Neural cell (in vitro differentiated cells): ENCODE results near the gene TOR4A. TPM values are rescaled to one million over a fixed set of nuclear protein-coding genes. Genes with fewer than 3 reads are reported as not detected.

Source experiments
- H2AFZ ChIP-seq: fragments of 200-600, 300-800 bp; sonication (generic), shearing (Covaris generic); 2 replicates; pipeline ENCODE4 v1.6.0; 2014; ENCODE audit warnings: low read depth, mild to moderate bottlenecking, antibody characterized with exemption, low read length, moderate library complexity
- H3F3A ChIP-seq: fragments of 200-600 bp; shearing (Covaris generic); 2 replicates; pipeline ENCODE4 v1.6.1; 2016; ENCODE audit warnings: mild to moderate bottlenecking, moderate library complexity, mixed read lengths, antibody characterized with exemption, low read length; ENCODE audit not compliant: insufficient read depth, poor library complexity, severe bottlenecking
- H3K27ac ChIP-seq: fragments of 200-600, 300-800 bp; sonication (generic), shearing (Covaris generic); 2 replicates; pipeline ENCODE4 v1.5.1; 2014; ENCODE audit warnings: mild to moderate bottlenecking, low read length, moderate library complexity
- H3K27me3 ChIP-seq: fragments of 300-800, 200-600 bp; sonication (generic), shearing (Covaris generic); 2 replicates; pipeline ENCODE4 v1.6.0; 2014; ENCODE audit warnings: mild to moderate bottlenecking, low read depth, low read length, moderate library complexity; ENCODE audit not compliant: insufficient read depth
- H3K36me3 ChIP-seq: fragments of 300-800, 200-600 bp; sonication (generic), shearing (Covaris generic); 2 replicates; pipeline ENCODE4 v1.5.1; 2014; ENCODE audit warnings: mild to moderate bottlenecking, antibody characterized with exemption, low read length, moderate library complexity; ENCODE audit not compliant: insufficient read depth
- H3K4me2 ChIP-seq: fragments of 300-800, 200-600 bp; sonication (generic), shearing (Covaris generic); 2 replicates; pipeline ENCODE4 v1.6.0; 2014; ENCODE audit warnings: mild to moderate bottlenecking, low read length
- H3K4me3 ChIP-seq: fragments of 300-800, 200-600 bp; sonication (generic), shearing (Covaris generic); 2 replicates; pipeline ENCODE4 v1.5.1; 2014; ENCODE audit warnings: mild to moderate bottlenecking, low read length, moderate library complexity
- H3K79me2 ChIP-seq: fragments of 200-600 bp; shearing (Covaris generic); replicated peaks from 2 replicates; pipeline ENCODE4 v1.6.0; 2014; ENCODE audit warnings: mild to moderate bottlenecking, low read length, moderate library complexity; ENCODE audit not compliant: insufficient read depth
- H3K9ac ChIP-seq: fragments of 300-800, 200-600 bp; sonication (generic), shearing (Covaris generic); 2 replicates; pipeline ENCODE4 v1.6.1; 2016; ENCODE audit warnings: mild to moderate bottlenecking, low read length, mixed read lengths
- H3K9me2 ChIP-seq: fragments of 200-600 bp; shearing (Covaris generic); 2 replicates; pipeline ENCODE4 v1.6.1; 2016; ENCODE audit warnings: mild to moderate bottlenecking, low read length, mixed read lengths; ENCODE audit not compliant: insufficient read depth
- H3K9me3 ChIP-seq: fragments of 200-600, 300-800 bp; sonication (generic), shearing (Covaris generic); 2 replicates; pipeline ENCODE4 v1.6.1; 2016; ENCODE audit warnings: mild to moderate bottlenecking, mixed run types, low read length, moderate library complexity, mixed read lengths
- H4K20me1 ChIP-seq: fragments of 200-600 bp; shearing (Covaris generic); 2 replicates; pipeline ENCODE4 v1.6.1; 2016; ENCODE audit warnings: mild to moderate bottlenecking, mixed run types; ENCODE audit not compliant: insufficient read depth
- EP300 ChIP-seq: fragments of 450-650 bp; conservative IDR thresholded peaks from 2 replicates; pipeline ENCODE4 v1.6.1; 2014; ENCODE audit warnings: antibody characterized with exemption, mild to moderate bottlenecking, moderate library complexity; ENCODE audit not compliant: poor library complexity, severe bottlenecking
- EZH2 ChIP-seq: fragments of 200-600, 300-800 bp; shearing (Covaris generic), sonication (generic); IDR thresholded peaks from 2 replicates; pipeline ENCODE4 v1.6.1; 2014; ENCODE audit warnings: antibody characterized with exemption, low read length, borderline replicate concordance, mild to moderate bottlenecking; ENCODE audit not compliant: insufficient read depth, poor library complexity, severe bottlenecking
- MXI1 ChIP-seq: fragments of 450-650 bp; conservative IDR thresholded peaks from 2 replicates; pipeline ENCODE4 v1.6.1; 2014; ENCODE audit warnings: antibody characterized with exemption, mild to moderate bottlenecking; ENCODE audit not compliant: poor library complexity, severe bottlenecking
- POLR2AphosphoS5 ChIP-seq: IDR thresholded peaks from 2 replicates; pipeline ENCODE4 v1.6.1; 2012
- RAD21 ChIP-seq: fragments of 450-650 bp; conservative IDR thresholded peaks from 2 replicates; pipeline ENCODE4 v1.6.1; 2014; ENCODE audit warnings: antibody characterized with exemption, mild to moderate bottlenecking, moderate library complexity
- SMC3 ChIP-seq: fragments of 450-650 bp; conservative IDR thresholded peaks from 2 replicates; pipeline ENCODE4 v1.6.1; 2014; ENCODE audit warnings: antibody characterized with exemption, mild to moderate bottlenecking, moderate library complexity; ENCODE audit not compliant: poor library complexity
- TAF1 ChIP-seq: IDR thresholded peaks from 2 replicates; pipeline ENCODE4 v1.6.1; 2012; ENCODE audit warnings: low read depth
- polyA plus RNA-seq: library from polyadenylated mRNA; depleted of rRNA; stranded (reverse); fragments of >200 nt; gene quantifications from 2 replicates; pipeline ENCODE4 v1.2.3, GENCODE V29; 2014
- TF ChIP-seq, protein P1 (sequence below): fragments of 450-650 bp; IDR thresholded peaks from 2 replicates; pipeline ENCODE4 v1.5.1; 2014; ENCODE audit warnings: antibody characterized with exemption, mild to moderate bottlenecking, moderate library complexity; ENCODE audit not compliant: poor library complexity, severe bottlenecking
- TF ChIP-seq, protein P2 (sequence below): IDR thresholded peaks from 2 replicates; pipeline ENCODE4 v1.6.1; 2012; ENCODE audit warnings: borderline replicate concordance

Gene TOR4A
- polyA plus RNA-seq, 1 donor from 2014 or later: 0.50 TPM

DNA sequence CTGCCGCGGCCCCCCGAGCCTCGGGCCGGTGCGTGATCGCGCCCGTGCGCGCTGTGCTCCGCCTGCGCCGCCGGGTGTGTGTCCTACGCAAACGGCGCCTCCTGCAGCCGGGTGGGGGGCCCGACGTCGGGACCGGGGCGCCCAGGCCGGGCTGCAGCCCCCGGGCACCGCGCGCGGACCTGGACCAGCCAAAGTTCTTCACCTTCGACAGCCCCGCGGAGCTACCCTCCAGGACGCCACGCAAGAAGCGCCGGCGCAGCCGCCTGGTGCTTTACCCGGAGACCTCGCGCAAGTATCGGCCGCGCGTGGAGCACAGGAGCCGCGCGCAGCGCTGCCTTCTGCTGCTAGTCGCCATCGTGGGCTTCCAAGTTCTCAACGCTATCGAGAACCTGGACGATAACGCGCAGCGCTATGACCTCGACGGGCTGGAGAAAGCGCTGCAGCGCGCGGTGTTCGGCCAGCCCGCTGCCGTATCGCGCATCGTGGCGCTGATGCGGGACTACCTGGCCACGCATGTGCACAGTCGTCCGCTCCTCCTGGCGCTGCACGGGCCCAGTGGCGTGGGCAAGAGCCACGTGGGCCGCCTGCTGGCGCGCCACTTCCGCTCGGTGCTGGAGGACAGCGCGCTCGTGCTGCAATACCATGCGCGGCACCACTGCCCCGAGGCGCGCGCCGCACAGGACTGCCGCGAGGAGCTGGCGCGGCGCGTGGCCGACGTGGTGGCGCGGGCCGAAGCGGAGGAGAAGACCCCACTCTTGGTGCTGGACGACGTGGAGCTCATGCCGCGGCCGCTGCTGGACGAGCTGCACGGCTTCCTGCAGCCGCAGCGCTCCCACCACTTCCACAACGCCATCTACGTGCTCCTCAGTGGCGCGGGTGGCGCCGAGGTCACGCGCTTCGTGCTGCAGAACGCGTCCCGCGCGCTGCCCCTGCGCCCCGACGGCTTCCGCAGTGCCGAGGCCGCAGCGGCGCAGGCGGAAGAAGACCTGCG is 1.5 kb downstream of the TOR4A start:
- TF ChIP-seq EZH2: no peak
- TF ChIP-seq, protein P1, sequence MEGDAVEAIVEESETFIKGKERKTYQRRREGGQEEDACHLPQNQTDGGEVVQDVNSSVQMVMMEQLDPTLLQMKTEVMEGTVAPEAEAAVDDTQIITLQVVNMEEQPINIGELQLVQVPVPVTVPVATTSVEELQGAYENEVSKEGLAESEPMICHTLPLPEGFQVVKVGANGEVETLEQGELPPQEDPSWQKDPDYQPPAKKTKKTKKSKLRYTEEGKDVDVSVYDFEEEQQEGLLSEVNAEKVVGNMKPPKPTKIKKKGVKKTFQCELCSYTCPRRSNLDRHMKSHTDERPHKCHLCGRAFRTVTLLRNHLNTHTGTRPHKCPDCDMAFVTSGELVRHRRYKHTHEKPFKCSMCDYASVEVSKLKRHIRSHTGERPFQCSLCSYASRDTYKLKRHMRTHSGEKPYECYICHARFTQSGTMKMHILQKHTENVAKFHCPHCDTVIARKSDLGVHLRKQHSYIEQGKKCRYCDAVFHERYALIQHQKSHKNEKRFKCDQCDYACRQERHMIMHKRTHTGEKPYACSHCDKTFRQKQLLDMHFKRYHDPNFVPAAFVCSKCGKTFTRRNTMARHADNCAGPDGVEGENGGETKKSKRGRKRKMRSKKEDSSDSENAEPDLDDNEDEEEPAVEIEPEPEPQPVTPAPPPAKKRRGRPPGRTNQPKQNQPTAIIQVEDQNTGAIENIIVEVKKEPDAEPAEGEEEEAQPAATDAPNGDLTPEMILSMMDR: no peak
- TF ChIP-seq MXI1: no peak
- TF ChIP-seq SMC3: no peak
- Histone ChIP-seq H3K9ac (no peak overlapping the region), H4K20me1 (no peaks in the 10 kb centered on the region), H3K9me3 (no peaks in the 10 kb centered on the region), H3K36me3 (no peaks in the 10 kb centered on the region), H3F3A (no peaks in the 10 kb centered on the region), H3K27ac (no peak overlapping the region), H3K4me2 (no peak overlapping the region), H2AFZ (no peak overlapping the region), H3K79me2 (no peaks in the 10 kb centered on the region), H3K4me3 (no peak overlapping the region), H3K27me3 (peaks cover 18% of the 10 kb centered on the region), H3K9me2 (no peaks in the 10 kb centered on the region)

DNA sequence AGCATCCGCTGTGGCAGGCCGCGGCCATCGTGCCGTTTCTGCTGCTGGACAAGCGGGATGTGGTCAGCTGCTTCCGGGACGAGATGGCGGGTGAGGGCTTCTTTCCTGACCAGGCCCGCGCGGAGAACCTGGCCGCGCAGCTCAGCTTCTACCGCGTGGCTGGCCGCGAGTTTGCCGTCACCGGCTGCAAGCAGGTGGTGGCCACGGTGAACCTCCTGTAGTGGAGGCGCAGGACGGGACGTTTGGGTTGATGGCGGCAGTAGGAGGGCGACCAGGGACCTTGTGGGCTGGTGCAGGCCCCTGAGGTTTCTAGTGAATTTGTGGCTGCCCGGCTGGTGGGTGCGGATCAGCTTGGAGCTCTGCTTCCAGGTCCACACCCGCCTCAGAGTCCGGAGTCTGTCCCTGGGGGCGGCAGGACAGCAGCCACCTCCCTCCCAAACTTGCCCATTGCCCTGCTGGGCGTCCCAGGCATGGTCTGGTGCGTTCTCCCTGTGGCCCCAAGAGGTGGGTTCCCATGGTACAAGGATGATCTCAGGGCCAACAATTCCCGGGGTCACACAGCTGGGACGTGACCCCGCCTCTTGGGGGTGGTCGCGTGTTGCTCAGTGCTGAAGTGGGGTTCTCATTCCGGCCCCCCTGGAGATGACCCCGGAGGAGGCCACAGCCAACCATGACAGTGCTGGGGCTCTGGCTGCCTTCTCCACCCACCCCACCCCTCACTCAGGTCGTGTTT is 2.4 kb downstream of the TOR4A start:
- Histone ChIP-seq H3K4me3 (no peak overlapping the region), H3K9me2 (no peaks in the 10 kb centered on the region), H3K79me2 (no peaks in the 10 kb centered on the region), H3K9ac (no peak overlapping the region), H3K27me3 (peaks cover 18% of the 10 kb centered on the region), H3K36me3 (no peaks in the 10 kb centered on the region), H3K9me3 (no peaks in the 10 kb centered on the region), H3K4me2 (no peak overlapping the region), H2AFZ (no peak overlapping the region), H3K27ac (no peak overlapping the region), H3F3A (no peaks in the 10 kb centered on the region), H4K20me1 (no peaks in the 10 kb centered on the region)
- no peak for TF ChIP-seq MXI1
- no peak for TF ChIP-seq EP300
- TF ChIP-seq, protein P1: no peak
- no peak for TF ChIP-seq SMC3
- TF ChIP-seq POLR2AphosphoS5: no peak
- TF ChIP-seq RAD21: no peak
- TF ChIP-seq EZH2: no peak
- TF ChIP-seq TAF1: no peak
- TF ChIP-seq, protein P2, sequence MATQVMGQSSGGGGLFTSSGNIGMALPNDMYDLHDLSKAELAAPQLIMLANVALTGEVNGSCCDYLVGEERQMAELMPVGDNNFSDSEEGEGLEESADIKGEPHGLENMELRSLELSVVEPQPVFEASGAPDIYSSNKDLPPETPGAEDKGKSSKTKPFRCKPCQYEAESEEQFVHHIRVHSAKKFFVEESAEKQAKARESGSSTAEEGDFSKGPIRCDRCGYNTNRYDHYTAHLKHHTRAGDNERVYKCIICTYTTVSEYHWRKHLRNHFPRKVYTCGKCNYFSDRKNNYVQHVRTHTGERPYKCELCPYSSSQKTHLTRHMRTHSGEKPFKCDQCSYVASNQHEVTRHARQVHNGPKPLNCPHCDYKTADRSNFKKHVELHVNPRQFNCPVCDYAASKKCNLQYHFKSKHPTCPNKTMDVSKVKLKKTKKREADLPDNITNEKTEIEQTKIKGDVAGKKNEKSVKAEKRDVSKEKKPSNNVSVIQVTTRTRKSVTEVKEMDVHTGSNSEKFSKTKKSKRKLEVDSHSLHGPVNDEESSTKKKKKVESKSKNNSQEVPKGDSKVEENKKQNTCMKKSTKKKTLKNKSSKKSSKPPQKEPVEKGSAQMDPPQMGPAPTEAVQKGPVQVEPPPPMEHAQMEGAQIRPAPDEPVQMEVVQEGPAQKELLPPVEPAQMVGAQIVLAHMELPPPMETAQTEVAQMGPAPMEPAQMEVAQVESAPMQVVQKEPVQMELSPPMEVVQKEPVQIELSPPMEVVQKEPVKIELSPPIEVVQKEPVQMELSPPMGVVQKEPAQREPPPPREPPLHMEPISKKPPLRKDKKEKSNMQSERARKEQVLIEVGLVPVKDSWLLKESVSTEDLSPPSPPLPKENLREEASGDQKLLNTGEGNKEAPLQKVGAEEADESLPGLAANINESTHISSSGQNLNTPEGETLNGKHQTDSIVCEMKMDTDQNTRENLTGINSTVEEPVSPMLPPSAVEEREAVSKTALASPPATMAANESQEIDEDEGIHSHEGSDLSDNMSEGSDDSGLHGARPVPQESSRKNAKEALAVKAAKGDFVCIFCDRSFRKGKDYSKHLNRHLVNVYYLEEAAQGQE: no peak
